ENCODE results near the gene RNF6. TPM values are rescaled to one million over a fixed set of nuclear protein-coding genes. Genes with fewer than 3 reads are reported as not detected.
A peak's percentile ranks its signal among the peaks of the same experiment; 100 is the strongest.

Gene RNF6
- total RNA-seq, 1 experiment from 2014 or later, result 41.8 TPM

GRCh38 chr13:26247608-26248007, 25.5 kb upstream of the RNF6 start:
- no peak for DNase-seq (ENCODE audit: low read depth in 1 of 2, low spot score in 2 of 2)
- no peak overlapping the region for H3K4me3 ChIP-seq

GRCh38 chr13:26247011-26247410, 24.9 kb upstream of the RNF6 start:
- no peak for DNase-seq (ENCODE audit: low read depth in 1 of 2, low spot score in 2 of 2)
- Histone ChIP-seq H3K27me3 (replicated peaks) (0 out of 2 replicates have a peak, but pooled peaks cover 3% of the 10 kb centered on the region), H3K4me1 (replicated peaks) (no peaks in the 10 kb centered on the region), H3K9me3 (replicated peaks) (no peaks in the 10 kb centered on the region), H3K36me3 (no peaks in the 10 kb centered on the region), H3K27ac (no peak overlapping the region), H3K4me3 (no peak overlapping the region)

More at GRCh38 chr13:26247608-26248007, 25.5 kb upstream of the RNF6 start:
- H3K27ac ChIP-seq, result no peak overlapping the region
- H3K36me3 ChIP-seq, result no peaks in the 10 kb centered on the region
- 0 out of 2 replicates have a peak, but pooled peaks cover 3% of the 10 kb centered on the region for H3K27me3 ChIP-seq (replicated peaks)
- H3K4me1 ChIP-seq (replicated peaks), result no peaks in the 10 kb centered on the region
- H3K9me3 ChIP-seq (replicated peaks), result no peaks in the 10 kb centered on the region

GRCh38 chr13:26246154-26246553, 24.0 kb upstream of the RNF6 start:
- Histone ChIP-seq H3K27me3 (replicated peaks) (0 out of 2 replicates have a peak, but pooled peaks cover 3% of the 10 kb centered on the region), H3K9me3 (replicated peaks) (no peaks in the 10 kb centered on the region), H3K27ac (no peak overlapping the region), H3K4me3 (no peak overlapping the region), H3K4me1 (replicated peaks) (no peaks in the 10 kb centered on the region), H3K36me3 (no peaks in the 10 kb centered on the region)
- DNase-seq (ENCODE audit: low read depth in 1 of 2, low spot score in 2 of 2), result no peak

GRCh38 chr13:26236296-26236695, 14.2 kb upstream of the RNF6 start:
- no peak overlapping the region for H3K4me3 ChIP-seq
- H3K9me3 ChIP-seq (replicated peaks), result no peaks in the 10 kb centered on the region
- H3K27ac ChIP-seq, result no peak overlapping the region
- DNase-seq (ENCODE audit: low read depth in 1 of 2, low spot score in 2 of 2), result no peak
- no peaks in the 10 kb centered on the region for H3K4me1 ChIP-seq (replicated peaks)
- H3K27me3 ChIP-seq (replicated peaks), result no peaks in the 10 kb centered on the region
- no peaks in the 10 kb centered on the region for H3K36me3 ChIP-seq

GRCh38 chr13:26230703-26231102, 8.6 kb upstream of the RNF6 start:
- Histone ChIP-seq H3K4me3 (no peak overlapping the region), H3K27ac (no peak overlapping the region), H3K36me3 (no peaks in the 10 kb centered on the region), H3K4me1 (replicated peaks) (no peaks in the 10 kb centered on the region), H3K9me3 (replicated peaks) (no peaks in the 10 kb centered on the region), H3K27me3 (replicated peaks) (no peaks in the 10 kb centered on the region)
- DNase-seq (ENCODE audit: low read depth in 1 of 2, low spot score in 2 of 2), result no peak

- no peaks in the 10 kb centered on the region for H3K36me3 ChIP-seq
- no peak overlapping the region for H3K27ac ChIP-seq
- no peaks in the 10 kb centered on the region for H3K9me3 ChIP-seq (replicated peaks)
- no peak for DNase-seq (ENCODE audit: low read depth in 1 of 2, low spot score in 2 of 2)
- H3K27me3 ChIP-seq (replicated peaks), result no peaks in the 10 kb centered on the region
- H3K4me3 ChIP-seq, result no peak overlapping the region
- H3K4me1 ChIP-seq (replicated peaks), result no peaks in the 10 kb centered on the region
Measured at GRCh38 chr13:26229080-26229615, 7.0 kb upstream of the RNF6 start.

GRCh38 chr13:26228096-26228495, 6.0 kb upstream of the RNF6 start:
- no peaks in the 10 kb centered on the region for H3K9me3 ChIP-seq (replicated peaks)
- no peaks in the 10 kb centered on the region for H3K36me3 ChIP-seq
- no peaks in the 10 kb centered on the region for H3K27me3 ChIP-seq (replicated peaks)
- no peaks in the 10 kb centered on the region; the same call in 1 of the 2 replicates for H3K4me1 ChIP-seq (replicated peaks)
- no peak overlapping the region for H3K27ac ChIP-seq
- no peak for DNase-seq (ENCODE audit: low read depth in 1 of 2, low spot score in 2 of 2)
- H3K4me3 ChIP-seq, result no peak overlapping the region

- peaks cover 7% of the 10 kb centered on the region for H3K4me1 ChIP-seq (replicated peaks)
Measured at GRCh38 chr13:26227166-26227971, 5.3 kb upstream of the RNF6 start.

GRCh38 chr13:26225896-26226617, 3.9 kb upstream of the RNF6 start:
- DNase-seq (ENCODE audit: low read depth in 1 of 2, low spot score in 2 of 2), result no peak
- Histone ChIP-seq H3K4me1 (replicated peaks) (peaks cover 8% of the 10 kb centered on the region), H3K36me3 (peaks cover 3% of the 10 kb centered on the region; the same call in 1 of the 2 replicates), H3K4me3 (no peak overlapping the region), H3K27me3 (replicated peaks) (no peaks in the 10 kb centered on the region), H3K27ac (no peak overlapping the region), H3K9me3 (replicated peaks) (no peaks in the 10 kb centered on the region)

More at GRCh38 chr13:26227166-26227971, 5.3 kb upstream of the RNF6 start:
- Histone ChIP-seq H3K9me3 (replicated peaks) (no peaks in the 10 kb centered on the region), H3K36me3 (no peaks in the 10 kb centered on the region), H3K27ac (no peak overlapping the region), H3K4me3 (no peak overlapping the region), H3K27me3 (replicated peaks) (no peaks in the 10 kb centered on the region)
- DNase-seq (ENCODE audit: low read depth in 1 of 2, low spot score in 2 of 2), result no peak

GRCh38 chr13:26222520-26223046, 469 bp upstream of the RNF6 start:
- H3K4me1 ChIP-seq (replicated peaks), result peaks cover 20% of the 10 kb centered on the region
- H3K27me3 ChIP-seq (replicated peaks), result no peaks in the 10 kb centered on the region
- H3K9me3 ChIP-seq (replicated peaks), result no peaks in the 10 kb centered on the region
- DNase-seq (ENCODE audit: low read depth in 1 of 2, low spot score in 2 of 2), result no peak
- peak overlapping the region; percentile 92 for H3K27ac ChIP-seq
- H3K36me3 ChIP-seq, result peaks cover 35% of the 10 kb centered on the region
- H3K4me3 ChIP-seq, result peak overlapping the region; percentile 85

GRCh38 chr13:26221399-26221720, 754 bp downstream of the RNF6 start:
- Histone ChIP-seq H3K27ac (peak overlapping the region; percentile 92), H3K36me3 (peaks cover 47% of the 10 kb centered on the region)

GRCh38 chr13:26220575-26220974, 1.5 kb downstream of the RNF6 start:
- Histone ChIP-seq H3K27me3 (replicated peaks) (no peaks in the 10 kb centered on the region), H3K4me3 (peak overlapping the region; percentile 85), H3K9me3 (replicated peaks) (no peaks in the 10 kb centered on the region), H3K4me1 (replicated peaks) (peaks cover 20% of the 10 kb centered on the region), H3K36me3 (peaks cover 55% of the 10 kb centered on the region), H3K27ac (no peak overlapping the region)
- DNase-seq (ENCODE audit: low read depth in 1 of 2, low spot score in 2 of 2), result no peak

More at GRCh38 chr13:26221399-26221720, 754 bp downstream of the RNF6 start:
- Histone ChIP-seq H3K9me3 (replicated peaks) (no peaks in the 10 kb centered on the region), H3K4me3 (peak overlapping the region; percentile 85), H3K4me1 (replicated peaks) (peaks cover 20% of the 10 kb centered on the region), H3K27me3 (replicated peaks) (no peaks in the 10 kb centered on the region)
- DNase-seq (ENCODE audit: low read depth in 1 of 2, low spot score in 2 of 2), result no peak

GRCh38 chr13:26219726-26220125, 2.4 kb downstream of the RNF6 start:
- DNase-seq (ENCODE audit: low read depth in 1 of 2, low spot score in 2 of 2), result no peak
- Histone ChIP-seq H3K27me3 (replicated peaks) (no peaks in the 10 kb centered on the region), H3K9me3 (replicated peaks) (no peaks in the 10 kb centered on the region), H3K36me3 (peaks cover 64% of the 10 kb centered on the region), H3K4me1 (replicated peaks) (peaks cover 20% of the 10 kb centered on the region), H3K27ac (no peak overlapping the region), H3K4me3 (no peak overlapping the region)

GRCh38 chr13:26216042-26216441, 6.1 kb downstream of the RNF6 start:
- no peak overlapping the region for H3K27ac ChIP-seq
- no peaks in the 10 kb centered on the region for H3K9me3 ChIP-seq (replicated peaks)
- H3K4me1 ChIP-seq (replicated peaks), result peaks cover 13% of the 10 kb centered on the region
- H3K27me3 ChIP-seq (replicated peaks), result no peaks in the 10 kb centered on the region
- no peak for DNase-seq (ENCODE audit: low read depth in 1 of 2, low spot score in 2 of 2)
- H3K36me3 ChIP-seq, result peaks cover 86% of the 10 kb centered on the region
- H3K4me3 ChIP-seq, result no peak overlapping the region

Measured in SJSA1 (cell line).